ENCODE results near the gene SFTA2. TPM values are rescaled to one million over a fixed set of nuclear protein-coding genes. Genes with fewer than 3 reads are reported as not detected.

Gene SFTA2
- total RNA-seq (2022; extraction: Qiagen RNA extraction; ENCODE audit: low read depth) = not detected in 5 replicates

GRCh38 chr6:30931969-30932645, at the start of gene SFTA2:
SFTA2 (minus strand) TSS chr6:30932170; CDS start chr6:30932096, 74 bp downstream.

GRCh38 chr6:30940361-30940986, 8.5 kb upstream of the SFTA2 start, which contains the start of gene MUCL3:
MUCL3 (plus strand) TSS chr6:30940973; CDS start chr6:30941000, 27 bp downstream.

GRCh38 chr6:30914076-30914853, 17.7 kb downstream of the SFTA2 start, which contains the start of gene VARS2:
VARS2 (plus strand) TSS chr6:30914238; CDS start chr6:30914837, 599 bp downstream.

GRCh38 chr6:30907758-30908591, 24.0 kb downstream of the SFTA2 start, which contains the start of gene GTF2H4:
GTF2H4 (plus strand) TSS chr6:30908207.

GRCh38 chr6:30883685-30884520, 48.1 kb downstream of the SFTA2 start, which contains the start of gene DDR1:
DDR1 (plus strand) TSS chr6:30884519; CDS start chr6:30888730, 4,211 bp downstream.

Other genes starting within 250 kb of the SFTA2 start
- gene PPP1R18, start 245.5 kb downstream of the SFTA2 start, total RNA-seq (2022; extraction: Qiagen RNA extraction; ENCODE audit: low read depth) = 41.1 to 45.8 TPM (median 42.7 TPM) in 5 replicates
- gene NRM, start 241.2 kb downstream of the SFTA2 start, total RNA-seq (2022; extraction: Qiagen RNA extraction; ENCODE audit: low read depth) = 20.5 to 30.6 TPM (median 26.1 TPM) in 5 replicates
- gene MDC1, start 214.9 kb downstream of the SFTA2 start, total RNA-seq (2022; extraction: Qiagen RNA extraction; ENCODE audit: low read depth) = 14.8 to 21.4 TPM (median 16.4 TPM) in 5 replicates
- 773 to 946 TPM (median 885 TPM) in 5 replicates for gene TUBB, start 211.8 kb downstream of the SFTA2 start, total RNA-seq (2022; extraction: Qiagen RNA extraction; ENCODE audit: low read depth)
- gene FLOT1, start 189.5 kb downstream of the SFTA2 start, total RNA-seq (2022; extraction: Qiagen RNA extraction; ENCODE audit: low read depth) = 79.1 to 93.4 TPM (median 90.3 TPM) in 5 replicates
- gene IER3, start 187.6 kb downstream of the SFTA2 start, total RNA-seq (2022; extraction: Qiagen RNA extraction; ENCODE audit: low read depth) = 66.7 to 100 TPM (median 95.1 TPM) in 5 replicates
- 52.0 to 64.5 TPM (median 60.6 TPM) in 5 replicates for gene DDR1, start 47.7 kb downstream of the SFTA2 start, total RNA-seq (2022; extraction: Qiagen RNA extraction; ENCODE audit: low read depth)
- 18.6 to 23.4 TPM (median 19.9 TPM) in 5 replicates for gene GTF2H4, start 24.0 kb downstream of the SFTA2 start, total RNA-seq (2022; extraction: Qiagen RNA extraction; ENCODE audit: low read depth)
- gene VARS2, start 17.9 kb downstream of the SFTA2 start, total RNA-seq (2022; extraction: Qiagen RNA extraction; ENCODE audit: low read depth) = 11.0 to 15.5 TPM (median 13.3 TPM) in 5 replicates
- 0.03 to 0.09 TPM (median 0.06 TPM) in 4 of 5 replicates, not detected in the other for gene MUCL3, start 8.8 kb upstream of the SFTA2 start, total RNA-seq (2022; extraction: Qiagen RNA extraction; ENCODE audit: low read depth)
- not detected in 5 replicates for gene MUC21, start 51.5 kb upstream of the SFTA2 start, total RNA-seq (2022; extraction: Qiagen RNA extraction; ENCODE audit: low read depth)
- 0.02 TPM in 1 of 5 replicates, not detected in the others for gene MUC22, start 78.3 kb upstream of the SFTA2 start, total RNA-seq (2022; extraction: Qiagen RNA extraction; ENCODE audit: low read depth)
- gene C6orf15, start 180.4 kb upstream of the SFTA2 start, total RNA-seq (2022; extraction: Qiagen RNA extraction; ENCODE audit: low read depth) = not detected in 5 replicates
- gene PSORS1C1, start 182.6 kb upstream of the SFTA2 start, total RNA-seq (2022; extraction: Qiagen RNA extraction; ENCODE audit: low read depth) = 4.4 to 7.5 TPM (median 6.1 TPM) in 5 replicates
- not detected in 5 replicates for gene CDSN, start 188.3 kb upstream of the SFTA2 start, total RNA-seq (2022; extraction: Qiagen RNA extraction; ENCODE audit: low read depth)
- gene PSORS1C2, start 206.9 kb upstream of the SFTA2 start, total RNA-seq (2022; extraction: Qiagen RNA extraction; ENCODE audit: low read depth) = not detected in 5 replicates
- 6.3 to 7.9 TPM (median 7.7 TPM) in 5 replicates for gene CCHCR1, start 225.6 kb upstream of the SFTA2 start, total RNA-seq (2022; extraction: Qiagen RNA extraction; ENCODE audit: low read depth)
- 11.9 to 14.7 TPM (median 12.7 TPM) in 5 replicates for gene TCF19, start 226.4 kb upstream of the SFTA2 start, total RNA-seq (2022; extraction: Qiagen RNA extraction; ENCODE audit: low read depth)
- gene POU5F1, start 238.5 kb upstream of the SFTA2 start, total RNA-seq (2022; extraction: Qiagen RNA extraction; ENCODE audit: low read depth) = 7.4 to 10.9 TPM (median 9.5 TPM) in 5 replicates

Measured in A549 treated with GW870086 at 1 μM for 4 hours (cell line).